Measurements from ENCODE around the gene TAL2. TPM values are rescaled to one million over a fixed set of nuclear protein-coding genes. Genes with fewer than 3 reads are reported as not detected.

TAL2 gene
- total RNA-seq, 2 experiments from 2014 or later = not detected

- H2AFZ ChIP-seq (ENCODE audit: low read length) = no peak overlapping the region
- ChIA-PET CTCF (ENCODE audit: unreplicated experiment) (no interaction called here), POLR2A (no interaction called here)
- no peaks in the 10 kb centered on the region for H3K9me3 ChIP-seq (ENCODE audit: low read length)
- no TSS peak for BruUV-seq (replicated peaks)
- H3K79me2 ChIP-seq (ENCODE audit: insufficient read depth, low read depth, low read length) = peaks cover 3% of the 10 kb centered on the region; the same call in 1 of the 2 replicates
- H3K27ac ChIP-seq (ENCODE audit: low read depth, low read length, poor library complexity, severe bottlenecking) = no peak overlapping the region
- intact Hi-C loops (cut with micrococcal nuclease; ENCODE audit: unreplicated experiment) = loop anchor here (10.0 kb wide), 1 partner anchor 946 kb away; the partner anchor contains the start of gene NIPSNAP3A
- peaks cover 15% of the 10 kb centered on the region for H3K4me1 ChIP-seq (ENCODE audit: insufficient read depth, low read length, poor library complexity, severe bottlenecking)
- peaks cover 7% of the 10 kb centered on the region; the same call in 1 of the 2 replicates for H4K20me1 ChIP-seq (ENCODE audit: insufficient read depth, low read length)
- H3K9me2 ChIP-seq (ENCODE audit: insufficient read depth, low read length) = no peaks in the 10 kb centered on the region
- H3K36me3 ChIP-seq (ENCODE audit: insufficient read depth, low read length) = no peaks in the 10 kb centered on the region
- H3K4me2 ChIP-seq (ENCODE audit: low read length) = no peak overlapping the region
- no peak overlapping the region for H3K4me3 ChIP-seq (ENCODE audit: low read depth, low read length, poor library complexity, severe bottlenecking)
- TF ChIP-seq CTCF (conservative IDR thresholded peaks at IDR 0.05; ENCODE audit: low read length) = peak; percentile 68
- no peak for TF ChIP-seq EZH2phosphoT487 (IDR thresholded peaks at IDR 0.05; ENCODE audit: borderline replicate concordance, low read depth, low read length)
- DNase-seq (ENCODE audit: low spot score) = no peak
These were observed 28.5 kb downstream of the TAL2 start for GRCh38 chr9:105690742-105691141.

DNA sequence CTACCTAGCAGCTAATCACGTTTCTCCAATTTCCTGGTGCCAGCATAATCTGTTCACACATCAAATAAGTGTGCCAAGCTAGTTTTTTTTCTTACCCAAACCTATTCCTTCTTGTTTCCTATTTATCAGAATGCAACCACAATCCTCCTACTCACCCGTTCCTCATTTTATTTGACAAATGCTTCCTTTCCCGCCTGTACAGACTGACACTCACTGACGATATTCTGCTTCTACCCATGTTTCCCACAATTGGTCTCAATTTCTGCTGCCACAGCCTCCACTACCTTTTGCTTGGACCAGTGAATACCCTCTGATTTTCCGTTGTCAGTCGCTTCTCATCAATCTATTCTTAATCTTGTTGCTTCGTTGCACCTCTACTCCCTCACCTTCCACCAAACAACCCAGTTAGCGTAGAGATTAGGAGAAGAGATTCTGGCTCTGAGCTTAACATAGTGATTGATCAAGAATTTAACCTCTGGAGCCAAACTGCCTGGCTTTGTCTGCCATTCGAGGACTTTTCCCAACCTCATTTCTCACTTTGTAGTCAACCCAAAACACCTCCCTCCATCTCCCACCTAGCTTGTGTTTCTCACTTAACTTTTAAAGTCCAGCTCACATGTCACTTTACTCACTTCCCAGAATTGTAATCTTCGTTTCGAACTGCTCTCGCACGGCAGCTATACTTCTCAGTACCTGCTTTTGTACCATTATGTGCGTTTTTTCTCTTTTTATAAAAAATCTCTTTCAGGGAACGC lies 31.4 kb downstream of the TAL2 start:
- no TSS peak for BruUV-seq (replicated peaks)
- ChIA-PET POLR2A (interaction anchor here (0.6 to 1.4 kb wide), 10 partner anchors 11 to 135 kb away, joined by 3 to 7 read pairs (median 3); no protein-coding TSS in a partner anchor), CTCF (ENCODE audit: unreplicated experiment) (no interaction called here)
- H3K4me1 ChIP-seq (ENCODE audit: insufficient read depth, low read length, poor library complexity, severe bottlenecking) = peaks cover 19% of the 10 kb centered on the region
- DNase-seq (ENCODE audit: low spot score) = peak; percentile 31
- H3K9me3 ChIP-seq (ENCODE audit: low read length) = no peaks in the 10 kb centered on the region
- peaks cover 11% of the 10 kb centered on the region; the same call in 1 of the 2 replicates for H4K20me1 ChIP-seq (ENCODE audit: insufficient read depth, low read length)
- peak overlapping the region; percentile 95 for H3K4me2 ChIP-seq (ENCODE audit: low read length)
- H3K36me3 ChIP-seq (ENCODE audit: insufficient read depth, low read length) = no peaks in the 10 kb centered on the region
- no peaks in the 10 kb centered on the region for H3K9me2 ChIP-seq (ENCODE audit: insufficient read depth, low read length)
- peaks cover 15% of the 10 kb centered on the region; the same call in 1 of the 2 replicates for H3K79me2 ChIP-seq (ENCODE audit: insufficient read depth, low read depth, low read length)
- H3K27ac ChIP-seq (ENCODE audit: low read depth, low read length, poor library complexity, severe bottlenecking) = no peak overlapping the region
- H3K4me3 ChIP-seq (ENCODE audit: low read depth, low read length, poor library complexity, severe bottlenecking) = peak overlapping the region; percentile 84
- peak overlapping the region; percentile 99 for H2AFZ ChIP-seq (ENCODE audit: low read length)
- TF ChIP-seq CTCF (conservative IDR thresholded peaks at IDR 0.05; ENCODE audit: low read length) (no peak), EZH2phosphoT487 (IDR thresholded peaks at IDR 0.05; ENCODE audit: borderline replicate concordance, low read depth, low read length) (no peak)
- intact Hi-C loops (cut with micrococcal nuclease; ENCODE audit: unreplicated experiment) = loop anchor here (10.0 kb wide), 1 partner anchor 949 kb away; the partner anchor contains the start of gene NIPSNAP3A

Data from OCI-LY7 (cell line).